SH-SY5Y (cell line): ENCODE data around the gene FREM2.

ENCODE experiments used
- GATA2 ChIP-seq: IDR thresholded peaks from 2 replicates; pipeline ENCODE4 v1.6.1; 2011; ENCODE audit warnings: mild to moderate bottlenecking, low read depth, low read length
- GATA3 ChIP-seq: IDR thresholded peaks from 2 replicates; pipeline ENCODE4 v1.6.1; 2011; ENCODE audit warnings: low read depth, mild to moderate bottlenecking, low read length, moderate library complexity

The FREM2 gene

GRCh38 chr13:38697628-38698333 lies 10.9 kb downstream of the FREM2 start:
- TF ChIP-seq GATA2 (no peak), GATA3 (no peak)

DNA sequence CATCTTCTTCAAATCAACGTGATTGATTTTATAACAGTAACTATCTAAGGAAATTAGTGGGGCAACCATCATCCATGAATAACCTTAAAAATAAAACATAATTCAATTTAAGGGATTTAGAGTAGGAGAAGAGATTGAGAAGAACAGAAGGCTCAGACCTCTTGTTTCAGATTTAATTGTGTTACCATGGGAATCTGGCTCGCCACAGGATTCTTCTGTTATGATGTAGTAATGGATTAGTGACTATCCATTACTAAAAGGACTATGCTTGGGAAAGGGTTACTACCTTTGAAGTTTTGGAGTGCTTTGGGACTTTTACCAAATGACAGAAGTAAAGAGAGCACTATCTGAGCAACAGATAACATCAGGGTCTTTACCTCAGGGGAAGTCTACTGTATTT lies 13.2 kb downstream of the FREM2 start:
- TF ChIP-seq GATA2 (no peak), GATA3 (no peak)

DNA sequence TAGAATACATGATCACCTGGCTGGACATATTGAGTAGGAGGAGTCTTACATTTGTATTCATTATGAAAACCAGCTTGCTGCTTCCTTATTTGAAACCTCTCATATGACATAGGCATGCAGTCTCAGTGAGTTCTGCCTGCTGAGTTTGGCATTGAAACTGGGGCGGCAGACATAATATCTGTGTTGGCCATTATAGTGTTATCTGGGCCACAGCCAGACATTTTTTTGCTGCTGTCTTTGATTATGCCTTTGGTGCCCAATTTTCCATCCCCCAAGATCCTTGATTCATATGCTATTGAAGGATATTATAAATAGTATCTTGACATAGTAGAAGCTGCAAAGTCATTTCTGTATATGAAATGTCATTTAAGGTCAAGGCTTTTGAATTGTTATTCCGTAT lies 15.8 kb downstream of the FREM2 start:
- TF ChIP-seq GATA3 (no peak), GATA2 (no peak)

- TF ChIP-seq GATA2 = no peak
- no peak for TF ChIP-seq GATA3
Measured at GRCh38 chr13:38703255-38703654, 16.4 kb downstream of the FREM2 start.

GRCh38 chr13:38705365-38705764 lies 18.5 kb downstream of the FREM2 start:
- no peak for TF ChIP-seq GATA3
- no peak for TF ChIP-seq GATA2

- TF ChIP-seq GATA2 (no peak), GATA3 (no peak)
Measured at GRCh38 chr13:38707460-38707859, 20.6 kb downstream of the FREM2 start.

DNA sequence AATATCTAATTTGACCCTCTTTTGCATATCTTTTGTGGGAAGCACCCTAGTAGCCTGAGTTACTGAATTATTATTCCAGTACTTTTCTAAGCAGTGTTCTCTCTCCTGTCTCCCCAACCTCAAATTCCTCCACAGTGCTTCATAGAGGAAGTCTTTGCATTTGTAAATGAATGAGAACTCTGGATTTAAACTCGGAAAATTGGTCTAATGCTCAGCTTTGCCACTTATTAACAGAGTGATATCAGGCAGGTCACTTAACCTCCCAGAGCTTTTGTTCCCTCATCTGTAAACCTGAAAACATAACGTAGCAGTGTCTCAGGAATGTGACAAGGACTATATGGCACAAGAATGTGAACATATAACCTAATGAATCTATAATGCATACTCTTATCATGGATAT lies 26.2 kb downstream of the FREM2 start:
- no peak for TF ChIP-seq GATA3
- no peak for TF ChIP-seq GATA2

- TF ChIP-seq GATA2 (no peak), GATA3 (no peak)
Measured at GRCh38 chr13:38718374-38718773, 31.5 kb downstream of the FREM2 start.

GRCh38 chr13:38730332-38730731 lies 43.5 kb downstream of the FREM2 start:
- no peak for TF ChIP-seq GATA2
- no peak for TF ChIP-seq GATA3

DNA sequence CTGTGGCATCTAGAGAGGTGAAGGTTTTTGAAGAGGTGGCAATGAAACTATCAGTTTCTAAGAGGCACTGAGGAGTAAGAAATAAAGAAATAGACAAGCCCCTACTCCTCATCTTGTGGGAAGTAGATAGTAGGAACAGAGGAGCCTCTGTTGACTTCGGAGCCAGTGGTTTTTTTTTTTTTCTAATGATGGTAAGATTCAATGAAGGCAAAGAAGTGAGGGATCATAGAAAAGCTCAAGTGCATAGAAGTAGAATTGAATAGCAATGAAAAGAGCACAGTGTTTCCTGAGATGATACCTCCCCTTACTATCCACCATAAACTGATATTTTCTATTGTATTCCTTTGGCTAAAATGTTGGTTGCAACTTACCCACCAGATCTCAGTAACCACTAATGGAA lies 46.3 kb downstream of the FREM2 start:
- TF ChIP-seq GATA2 (no peak), GATA3 (no peak)

DNA sequence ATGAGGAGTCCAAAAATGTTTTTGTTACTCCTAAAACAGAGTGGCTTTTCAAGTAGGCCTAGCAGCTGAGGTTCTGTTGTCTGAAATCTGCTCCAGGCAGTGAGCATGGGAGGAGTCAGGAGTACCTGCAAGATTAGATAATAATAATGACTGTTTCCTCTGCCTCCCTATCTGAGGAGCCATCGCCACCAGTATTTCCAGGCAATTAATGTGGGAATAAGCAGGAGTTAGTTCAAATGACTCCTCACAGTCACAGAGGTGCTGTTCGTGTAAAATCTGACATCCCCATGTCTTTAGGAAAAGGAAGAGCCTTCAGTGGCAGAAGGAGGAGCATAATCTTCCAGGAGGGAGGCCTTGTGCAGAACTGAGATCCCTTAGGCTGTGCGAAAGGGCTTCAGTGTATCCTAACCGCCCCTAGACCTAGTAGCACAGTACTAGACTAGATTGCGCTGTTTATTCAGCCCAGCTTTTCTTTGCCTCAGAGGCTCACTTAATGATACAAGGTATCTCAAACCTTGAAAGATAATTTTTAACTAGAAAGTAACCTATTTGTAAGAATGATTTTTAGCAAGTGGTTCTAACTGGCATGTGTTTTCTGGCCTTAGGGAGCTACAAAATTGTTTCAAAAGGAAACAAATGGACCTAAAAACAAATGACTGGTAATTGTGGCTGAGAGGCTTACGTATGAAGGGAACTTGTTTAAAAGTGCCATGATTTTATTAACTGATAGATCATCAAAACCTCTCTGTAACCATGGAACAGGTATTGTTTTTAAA lies 49.0 kb downstream of the FREM2 start:
- TF ChIP-seq GATA2 = peak; percentile 85
- peak; percentile 64; the same call in 1 of the 2 replicates for TF ChIP-seq GATA3

DNA sequence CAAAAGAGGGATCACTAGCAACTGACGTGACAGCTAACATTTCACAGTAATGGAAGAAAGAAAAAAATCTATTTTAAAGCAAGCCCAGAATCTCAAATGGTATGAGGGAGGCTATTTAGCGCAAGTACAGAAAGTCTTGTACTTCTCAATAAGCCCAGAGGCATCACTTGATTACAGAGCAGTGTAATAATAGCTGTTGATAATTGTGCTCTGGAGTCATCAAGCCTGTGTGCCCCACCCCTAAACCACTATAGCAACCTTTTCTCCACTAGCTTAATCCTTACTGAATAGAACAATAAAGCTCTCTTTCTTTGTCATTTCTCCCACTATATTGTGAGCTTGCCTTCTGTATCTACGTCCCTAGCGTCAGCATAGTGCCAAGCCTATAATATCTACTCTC lies 56.6 kb downstream of the FREM2 start:
- TF ChIP-seq GATA2 (no peak), GATA3 (no peak)

GRCh38 chr13:38752686-38753085 lies 65.8 kb downstream of the FREM2 start:
- TF ChIP-seq GATA2 = no peak
- TF ChIP-seq GATA3 = no peak

DNA sequence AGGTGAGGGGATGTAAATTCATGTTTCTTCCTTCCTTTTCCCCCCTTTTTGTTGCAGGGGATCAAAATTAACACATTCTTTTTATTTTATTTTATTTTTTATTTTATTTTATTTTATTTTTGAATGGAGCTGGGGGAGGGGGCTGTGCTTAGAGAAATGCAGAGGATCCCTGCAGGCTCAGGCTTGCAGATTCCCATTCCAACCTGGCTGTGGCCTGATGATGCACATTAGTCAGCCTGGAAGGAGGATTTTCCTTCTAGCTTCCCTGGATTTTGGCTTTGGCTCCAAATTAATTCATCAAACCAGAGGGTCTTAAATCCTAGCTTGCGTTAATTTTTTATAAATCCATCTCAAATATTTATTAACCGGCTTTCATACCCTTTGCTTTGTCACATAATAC lies 67.0 kb downstream of the FREM2 start:
- TF ChIP-seq GATA3 (no peak), GATA2 (no peak)

DNA sequence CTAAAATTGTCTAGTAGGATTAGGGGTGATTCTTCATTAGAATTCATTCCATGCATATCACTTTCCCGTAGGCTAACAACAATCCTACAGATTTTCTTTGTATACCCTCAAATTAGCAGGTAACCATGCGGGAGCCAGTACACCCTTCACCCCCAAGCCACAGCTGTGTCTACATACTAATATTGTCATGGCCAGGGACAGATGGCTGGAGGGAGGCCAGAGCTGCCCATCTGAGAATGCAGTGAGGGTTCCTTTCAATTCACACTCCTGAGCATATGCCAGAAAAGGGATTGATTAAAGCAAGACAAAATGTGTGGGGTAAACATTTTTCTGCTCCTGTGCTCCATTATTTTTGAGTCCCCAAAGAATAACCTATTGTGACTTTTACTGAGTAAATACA lies 68.9 kb downstream of the FREM2 start:
- TF ChIP-seq GATA2 (no peak), GATA3 (no peak)
